Stimulated activated CD4-positive, alpha-beta T cell treated with anti-CD3 and anti-CD28 coated beads, Interleukin-1b, Interleukin-23, amount 100 ng/mL, for 24 hours (primary cell): ENCODE results near the gene TIMM29.
A peak's percentile ranks its signal among the peaks of the same experiment; 100 is the strongest.
"Not testable (repeated sequence)": the region's sequence is repeated elsewhere in the genome, so short reads cannot be mapped to it uniquely, and the experiment has no call there.

Source experiments
- DNase-seq, 4 experiments: peaks; one replicate each; pipeline ENCODE4 v3.0.0-alpha.2; 2020; ENCODE audit warnings: low read depth in 4 of 4, low spot score in 1 of 4

TIMM29 gene

GRCh38 chr19:10936661-10937084 lies 8.1 kb downstream of the TIMM29 start:
- DNase-seq, result no peak

GRCh38 chr19:10941649-10942048 lies 13.0 kb downstream of the TIMM29 start:
- not testable (repeated sequence) for DNase-seq

- DNase-seq, result not testable (repeated sequence)
Measured at GRCh38 chr19:10943412-10943811, 14.8 kb downstream of the TIMM29 start.

GRCh38 chr19:10945264-10945663 lies 16.7 kb downstream of the TIMM29 start:
- no peak for DNase-seq

- DNase-seq, result no peak
Measured at GRCh38 chr19:10946958-10947657, 18.5 kb downstream of the TIMM29 start.

- no peak for DNase-seq
Measured at GRCh38 chr19:10952809-10953208, 24.2 kb downstream of the TIMM29 start.

- not testable (repeated sequence) for DNase-seq
Measured at GRCh38 chr19:10959277-10959968, 30.8 kb downstream of the TIMM29 start.

- peak; percentile 90 to 95 (median 94) for DNase-seq
Measured at GRCh38 chr19:10960314-10961072, 31.9 kb downstream of the TIMM29 start, which contains the start of gene SMARCA4. TSS of gene SMARCA4 (plus strand) at chr19:10961030. CDS start at chr19:10984152, 23,122 bp downstream.

- DNase-seq, result no peak
Measured at GRCh38 chr19:10961073-10961860, 32.7 kb downstream of the TIMM29 start.

GRCh38 chr19:10962863-10963262 lies 34.3 kb downstream of the TIMM29 start:
- DNase-seq, result no peak

- no peak for DNase-seq
Measured at GRCh38 chr19:10963865-10964264, 35.3 kb downstream of the TIMM29 start.

- DNase-seq, result no peak
Measured at GRCh38 chr19:10964903-10965302, 36.3 kb downstream of the TIMM29 start.

- DNase-seq, result no peak
Measured at GRCh38 chr19:10965398-10965797, 36.8 kb downstream of the TIMM29 start.

- no peak for DNase-seq
Measured at GRCh38 chr19:10966809-10967208, 38.2 kb downstream of the TIMM29 start.

GRCh38 chr19:10968527-10969135 lies 40.0 kb downstream of the TIMM29 start:
- no peak for DNase-seq

- DNase-seq, result no peak
Measured at GRCh38 chr19:10971107-10971726, 42.6 kb downstream of the TIMM29 start.

- DNase-seq, result no peak
Measured at GRCh38 chr19:10975374-10976130, 46.9 kb downstream of the TIMM29 start.

GRCh38 chr19:10976131-10976892 lies 47.7 kb downstream of the TIMM29 start:
- no peak for DNase-seq

GRCh38 chr19:10977742-10978092 lies 49.1 kb downstream of the TIMM29 start:
- DNase-seq, result no peak
